Mesothelial cell of epicardium (in vitro differentiated cells): ENCODE results near the gene EPM2A. TPM values are rescaled to one million over a fixed set of nuclear protein-coding genes. Genes with fewer than 3 reads are reported as not detected.
"Not testable (repeated sequence)": the region's sequence is repeated elsewhere in the genome, so short reads cannot be mapped to it uniquely, and the experiment has no call there.

Source experiments
- DNase-seq, 2 experiments: peaks; one replicate each; pipeline ENCODE4 v3.0.0; 2021; ENCODE audit warnings: low spot score in 2 of 2; ENCODE audit not compliant: unreplicated experiment in 2 of 2
- H3K27ac Mint-ChIP-seq: 2 replicates; pipeline ENCODE4 v1.8.0; 2021; ENCODE audit warnings: mixed read lengths
- H3K27me3 Mint-ChIP-seq: 2 replicates; pipeline ENCODE4 v1.8.0; 2021; ENCODE audit warnings: low read depth, mixed read lengths
- H3K36me3 Mint-ChIP-seq: 2 replicates; pipeline ENCODE4 v1.8.0; 2021; ENCODE audit warnings: mixed read lengths
- H3K4me1 Mint-ChIP-seq: 2 replicates; pipeline ENCODE4 v1.8.0; 2021; ENCODE audit warnings: mixed read lengths
- H3K4me3 Mint-ChIP-seq: 2 replicates; pipeline ENCODE4 v1.8.0; 2021; ENCODE audit warnings: mild to moderate bottlenecking, moderate library complexity, mixed read lengths
- H3K9me3 Mint-ChIP-seq: 2 replicates; pipeline ENCODE4 v1.8.0; 2021; ENCODE audit warnings: mixed read lengths
- total RNA-seq: library from RNA; stranded (reverse); gene quantifications from 3 replicates; pipeline ENCODE4 v1.2.1, GENCODE V29; 2021
- TF ChIP-seq, protein P1 (sequence below): fragments of 200-600 bp; sonication (generic); IDR thresholded peaks from one replicate; pipeline ENCODE4 v1.5.0; 2021; ENCODE audit warnings: antibody characterized with exemption; ENCODE audit not compliant: unreplicated experiment

The EPM2A gene
- total RNA-seq, 1 donor from 2014 or later, result 9.5 TPM

DNA sequence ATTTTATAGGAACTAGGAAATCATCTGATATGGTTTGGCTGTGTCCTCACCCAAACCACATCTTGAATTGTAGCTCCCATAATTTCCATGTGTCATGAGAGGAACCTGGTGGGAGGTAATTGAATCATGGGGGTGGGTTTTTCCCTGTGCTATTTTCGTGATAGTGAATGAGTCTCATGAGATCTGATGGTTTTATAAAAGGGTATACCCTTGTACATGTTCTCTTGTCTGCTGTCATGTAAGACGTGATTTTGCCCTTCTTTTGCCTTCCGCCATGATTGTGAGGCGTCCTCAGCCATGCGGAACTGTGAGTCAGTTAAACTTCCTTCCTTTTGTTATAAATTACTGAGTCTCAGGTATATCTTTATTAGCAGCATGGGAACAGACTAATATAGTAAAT lies 27.9 kb downstream of the EPM2A start:
- no peaks in the 10 kb centered on the region for H3K4me1 Mint-ChIP-seq
- peaks cover 16% of the 10 kb centered on the region for H3K9me3 Mint-ChIP-seq
- no peak overlapping the region for H3K27ac Mint-ChIP-seq
- TF ChIP-seq, protein P1, sequence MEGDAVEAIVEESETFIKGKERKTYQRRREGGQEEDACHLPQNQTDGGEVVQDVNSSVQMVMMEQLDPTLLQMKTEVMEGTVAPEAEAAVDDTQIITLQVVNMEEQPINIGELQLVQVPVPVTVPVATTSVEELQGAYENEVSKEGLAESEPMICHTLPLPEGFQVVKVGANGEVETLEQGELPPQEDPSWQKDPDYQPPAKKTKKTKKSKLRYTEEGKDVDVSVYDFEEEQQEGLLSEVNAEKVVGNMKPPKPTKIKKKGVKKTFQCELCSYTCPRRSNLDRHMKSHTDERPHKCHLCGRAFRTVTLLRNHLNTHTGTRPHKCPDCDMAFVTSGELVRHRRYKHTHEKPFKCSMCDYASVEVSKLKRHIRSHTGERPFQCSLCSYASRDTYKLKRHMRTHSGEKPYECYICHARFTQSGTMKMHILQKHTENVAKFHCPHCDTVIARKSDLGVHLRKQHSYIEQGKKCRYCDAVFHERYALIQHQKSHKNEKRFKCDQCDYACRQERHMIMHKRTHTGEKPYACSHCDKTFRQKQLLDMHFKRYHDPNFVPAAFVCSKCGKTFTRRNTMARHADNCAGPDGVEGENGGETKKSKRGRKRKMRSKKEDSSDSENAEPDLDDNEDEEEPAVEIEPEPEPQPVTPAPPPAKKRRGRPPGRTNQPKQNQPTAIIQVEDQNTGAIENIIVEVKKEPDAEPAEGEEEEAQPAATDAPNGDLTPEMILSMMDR, result no peak
- peaks cover 7% of the 10 kb centered on the region for H3K36me3 Mint-ChIP-seq
- DNase-seq, result no peak
- H3K4me3 Mint-ChIP-seq, result no peak overlapping the region
- no peaks in the 10 kb centered on the region for H3K27me3 Mint-ChIP-seq

DNA sequence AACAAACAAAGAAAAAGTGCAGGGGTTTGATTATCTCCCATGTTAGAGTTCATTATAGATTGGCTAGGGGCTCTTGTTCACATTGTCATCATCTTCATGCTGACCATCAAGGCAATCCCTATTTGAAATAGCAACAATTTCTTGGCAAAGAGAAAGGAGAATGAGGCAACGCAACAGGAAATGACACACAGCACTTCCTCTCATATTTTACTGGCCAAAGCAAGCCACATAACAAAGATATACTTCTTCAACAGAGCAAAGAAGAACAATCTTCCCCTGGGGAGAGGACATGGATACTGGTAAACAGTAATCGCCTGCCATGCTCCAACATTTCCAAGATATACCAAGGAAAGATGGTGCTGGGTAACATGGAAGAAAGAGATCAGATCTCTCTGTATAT lies 29.8 kb downstream of the EPM2A start:
- H3K4me3 Mint-ChIP-seq, result no peak overlapping the region
- H3K27ac Mint-ChIP-seq, result no peak overlapping the region

DNA sequence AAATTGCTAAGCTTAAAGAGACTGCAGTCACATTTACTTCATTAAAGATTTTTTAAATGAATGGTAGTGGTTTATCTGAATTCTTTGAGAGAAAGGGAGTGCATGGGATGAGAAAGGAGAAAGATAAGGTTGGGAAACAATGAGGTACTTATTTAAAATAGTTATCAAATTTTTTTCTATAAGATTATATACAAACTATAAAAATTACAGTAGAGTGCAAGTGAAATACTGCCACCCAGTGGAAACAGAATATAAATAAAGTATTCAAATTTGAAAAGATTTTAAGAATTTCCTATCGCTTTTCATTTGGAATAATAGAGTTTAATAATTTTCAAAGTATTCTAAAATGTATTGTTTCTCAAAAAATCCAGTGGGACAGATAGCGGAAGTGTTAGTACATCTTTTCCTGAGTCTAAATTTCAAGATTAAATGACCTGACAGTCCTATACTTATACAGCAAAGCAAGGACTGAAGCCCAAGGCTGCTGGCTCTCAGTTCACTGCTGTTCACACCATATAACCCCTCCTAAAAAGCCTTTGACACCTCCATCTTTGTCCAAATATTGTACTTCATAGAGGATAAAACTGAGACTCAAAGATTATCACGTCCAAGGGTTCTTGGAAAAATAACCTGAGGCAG lies 31.1 kb downstream of the EPM2A start:
- Mint-ChIP-seq H3K9me3 (peaks cover 11% of the 10 kb centered on the region), H3K27me3 (no peaks in the 10 kb centered on the region), H3K4me3 (no peak overlapping the region), H3K4me1 (no peaks in the 10 kb centered on the region), H3K36me3 (peaks cover 7% of the 10 kb centered on the region), H3K27ac (no peak overlapping the region)
- no peak for DNase-seq
- TF ChIP-seq, protein P1, result peak; percentile 79

More for the DNA sequence above, 29.8 kb downstream of the EPM2A start:
- H3K36me3 Mint-ChIP-seq, result peaks cover 7% of the 10 kb centered on the region
- TF ChIP-seq, protein P1, result no peak
- H3K9me3 Mint-ChIP-seq, result peaks cover 16% of the 10 kb centered on the region
- no peaks in the 10 kb centered on the region for H3K4me1 Mint-ChIP-seq
- H3K27me3 Mint-ChIP-seq, result no peaks in the 10 kb centered on the region
- DNase-seq, result no peak

DNA sequence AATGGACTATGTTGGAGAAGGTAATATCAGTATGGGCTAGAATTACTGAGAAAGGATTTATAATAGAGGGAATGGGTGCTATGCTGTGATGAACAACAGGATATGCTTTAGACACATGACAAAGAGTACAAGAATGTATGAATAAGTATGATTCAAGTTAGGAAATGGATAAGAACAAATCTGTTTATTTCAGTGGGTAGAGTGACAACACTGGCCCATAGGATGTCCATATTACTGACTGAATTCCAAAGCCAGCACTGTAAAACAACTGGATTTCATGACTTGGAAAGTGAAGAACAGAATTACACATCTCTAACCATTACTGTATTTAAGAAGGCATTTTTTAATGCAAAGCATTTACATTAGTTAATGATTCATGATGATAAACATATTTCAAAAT lies 35.9 kb downstream of the EPM2A start:
- Mint-ChIP-seq H3K4me3 (no peak overlapping the region), H3K36me3 (peaks cover 8% of the 10 kb centered on the region), H3K9me3 (peaks cover 13% of the 10 kb centered on the region), H3K27ac (no peak overlapping the region), H3K4me1 (no peaks in the 10 kb centered on the region), H3K27me3 (no peaks in the 10 kb centered on the region)
- no peak for DNase-seq
- TF ChIP-seq, protein P1, result no peak

DNA sequence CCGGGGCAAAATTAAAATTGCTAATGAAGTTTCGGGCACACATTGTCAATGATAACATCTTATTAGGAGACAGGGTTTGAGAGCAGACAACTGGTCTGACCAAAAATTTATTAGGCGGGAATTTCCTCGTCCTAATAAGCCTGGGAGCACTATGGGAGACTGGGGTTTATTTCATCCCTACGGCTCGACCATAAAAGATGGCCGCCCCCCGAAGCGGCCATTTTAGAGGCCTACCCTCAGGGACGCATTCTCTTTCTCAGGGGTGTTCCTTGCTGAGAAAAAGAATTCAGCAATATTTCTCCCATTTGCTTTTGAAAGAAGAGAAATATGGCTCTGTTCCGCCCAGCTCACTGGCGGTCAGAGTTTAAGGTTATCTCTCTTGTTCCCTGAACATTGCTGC lies 37.9 kb downstream of the EPM2A start:
- not testable (repeated sequence) for H3K4me1 Mint-ChIP-seq, H3K27ac Mint-ChIP-seq, H3K27me3 Mint-ChIP-seq, H3K4me3 Mint-ChIP-seq, H3K36me3 Mint-ChIP-seq, DNase-seq
- H3K9me3 Mint-ChIP-seq, result peaks cover 21% of the 10 kb centered on the region

DNA sequence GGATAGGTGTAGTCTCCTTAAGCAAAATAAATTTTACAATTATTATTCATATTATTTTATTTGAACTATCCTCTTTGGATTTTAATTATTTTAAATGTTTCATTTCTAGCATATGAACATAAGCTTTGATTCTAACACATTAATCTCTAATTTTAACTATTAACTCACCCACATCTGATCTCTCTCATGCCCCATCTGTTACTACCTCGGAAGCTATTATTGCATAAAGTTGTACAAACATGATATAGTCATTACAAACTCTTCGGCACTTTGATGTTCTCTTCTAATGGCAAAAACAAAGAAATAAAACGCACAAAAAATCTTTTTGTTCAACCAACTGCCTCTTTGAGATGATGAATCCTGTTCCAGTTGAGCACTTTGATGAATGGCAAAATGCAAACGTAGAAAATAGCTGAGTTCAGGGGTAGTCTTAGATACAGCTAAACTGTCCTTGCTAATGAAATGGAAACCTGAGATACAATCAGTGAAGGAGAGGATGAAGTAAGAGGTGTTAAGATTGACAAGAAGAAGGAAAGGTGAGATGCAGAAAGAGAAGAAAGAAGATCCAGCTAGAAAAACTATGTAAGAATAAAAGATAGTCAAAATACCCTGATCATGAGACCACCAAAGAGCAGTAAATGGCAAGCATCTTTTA lies 41.1 kb downstream of the EPM2A start:
- Mint-ChIP-seq H3K27me3 (no peaks in the 10 kb centered on the region), H3K9me3 (peaks cover 33% of the 10 kb centered on the region), H3K4me3 (no peak overlapping the region), H3K36me3 (peaks cover 12% of the 10 kb centered on the region), H3K4me1 (no peaks in the 10 kb centered on the region), H3K27ac (no peak overlapping the region)
- no peak for DNase-seq
- TF ChIP-seq, protein P1, result no peak
